GM12874 (cell line): ENCODE results near the gene KCNN3.

Experiments used
- CTCF ChIP-seq: IDR thresholded peaks from 2 replicates; pipeline ENCODE4 v1.5.1; 2011; ENCODE audit warnings: low read depth, mild to moderate bottlenecking, control low read depth, low read length, moderate library complexity; ENCODE audit not compliant: insufficient read depth

The KCNN3 gene

GRCh38 chr1:154802336-154802969 lies 67.6 kb downstream of the KCNN3 start:
- no peak for TF ChIP-seq CTCF

- TF ChIP-seq CTCF, result no peak
Measured at GRCh38 chr1:154801234-154802011, 68.7 kb downstream of the KCNN3 start.

GRCh38 chr1:154799188-154799587 lies 70.9 kb downstream of the KCNN3 start:
- TF ChIP-seq CTCF, result no peak

- no peak for TF ChIP-seq CTCF
Measured at GRCh38 chr1:154798645-154799044, 71.4 kb downstream of the KCNN3 start.

- no peak for TF ChIP-seq CTCF
Measured at GRCh38 chr1:154797175-154797574, 72.9 kb downstream of the KCNN3 start.

GRCh38 chr1:154796303-154796892 lies 73.7 kb downstream of the KCNN3 start:
- TF ChIP-seq CTCF, result no peak

- TF ChIP-seq CTCF, result no peak
Measured at GRCh38 chr1:154794608-154795007, 75.5 kb downstream of the KCNN3 start.
